HCT116 (cell line): Measurements from ENCODE around the gene STAT6.

Experiments used
- EZH2 ChIP-seq: fragments of 200-600 bp; sonication (generic); IDR thresholded peaks from 2 replicates; pipeline ENCODE4 v1.6.1; 2017; ENCODE audit warnings: antibody characterized with exemption, mixed run types
- FOSL1 ChIP-seq: IDR thresholded peaks from 2 replicates; pipeline ENCODE4 v1.6.1; 2012; ENCODE audit warnings: low read depth
- POLR2A ChIP-seq: IDR thresholded peaks from 2 replicates; pipeline ENCODE4 v1.7.0; 2011; ENCODE audit warnings: borderline replicate concordance; ENCODE audit not compliant: insufficient read depth, insufficient read length; ENCODE audit errors: extremely low read depth
- POLR2AphosphoS5 ChIP-seq: IDR thresholded peaks from 2 replicates; pipeline ENCODE4 v1.6.1; 2011; ENCODE audit warnings: mild to moderate bottlenecking, low read depth, low read length, moderate library complexity
- RAD21 ChIP-seq: IDR thresholded peaks from 2 replicates; pipeline ENCODE4 v1.6.1; 2012; ENCODE audit warnings: low read depth, mild to moderate bottlenecking
- TCF7L2 ChIP-seq: IDR thresholded peaks from 2 replicates; pipeline ENCODE4 v1.7.0; 2011; ENCODE audit warnings: borderline replicate concordance, inconsistent platforms; ENCODE audit not compliant: insufficient read depth, insufficient read length; ENCODE audit errors: extremely low read depth
- YY1 ChIP-seq: IDR thresholded peaks from 2 replicates; pipeline ENCODE4 v1.6.1; 2011; ENCODE audit warnings: low read length, low read depth, moderate library complexity, mild to moderate bottlenecking; ENCODE audit not compliant: insufficient replicate concordance; ENCODE audit errors: extremely low read depth
- ZFX ChIP-seq: fragments of 450-650 bp; IDR thresholded peaks from 2 replicates; pipeline ENCODE4 v1.6.1; 2017
- ZNF274 ChIP-seq: fragments of 200-500 bp; sonication (Bioruptor generic); IDR thresholded peaks from 2 replicates; pipeline ENCODE4 v1.6.1; 2014; ENCODE audit warnings: mild to moderate bottlenecking, low read depth, low read length, inconsistent platforms
- TF ChIP-seq, protein P1 (sequence below), 3 experiments: fragments of 200-600 bp in 1 of 3; sonication (generic) in 1 of 3; IDR thresholded peaks in 2 of 3; conservative IDR thresholded peaks in 1 of 3; 2 replicates each; pipeline ENCODE4 v1.5.1; 2012 to 2017; ENCODE audit warnings: low read depth in 2 of 3, low read length in 2 of 3, antibody characterized with exemption in 1 of 3, borderline replicate concordance in 1 of 3, control low read depth in 1 of 3, mild to moderate bottlenecking in 1 of 3, mixed read lengths in 1 of 3, mixed run types in 1 of 3, moderate library complexity in 1 of 3; ENCODE audit not compliant: insufficient read depth in 1 of 3
- TF ChIP-seq, protein P2 (sequence below): IDR thresholded peaks from 2 replicates; pipeline ENCODE4 v1.6.1; 2012; ENCODE audit warnings: low read depth

DNA sequence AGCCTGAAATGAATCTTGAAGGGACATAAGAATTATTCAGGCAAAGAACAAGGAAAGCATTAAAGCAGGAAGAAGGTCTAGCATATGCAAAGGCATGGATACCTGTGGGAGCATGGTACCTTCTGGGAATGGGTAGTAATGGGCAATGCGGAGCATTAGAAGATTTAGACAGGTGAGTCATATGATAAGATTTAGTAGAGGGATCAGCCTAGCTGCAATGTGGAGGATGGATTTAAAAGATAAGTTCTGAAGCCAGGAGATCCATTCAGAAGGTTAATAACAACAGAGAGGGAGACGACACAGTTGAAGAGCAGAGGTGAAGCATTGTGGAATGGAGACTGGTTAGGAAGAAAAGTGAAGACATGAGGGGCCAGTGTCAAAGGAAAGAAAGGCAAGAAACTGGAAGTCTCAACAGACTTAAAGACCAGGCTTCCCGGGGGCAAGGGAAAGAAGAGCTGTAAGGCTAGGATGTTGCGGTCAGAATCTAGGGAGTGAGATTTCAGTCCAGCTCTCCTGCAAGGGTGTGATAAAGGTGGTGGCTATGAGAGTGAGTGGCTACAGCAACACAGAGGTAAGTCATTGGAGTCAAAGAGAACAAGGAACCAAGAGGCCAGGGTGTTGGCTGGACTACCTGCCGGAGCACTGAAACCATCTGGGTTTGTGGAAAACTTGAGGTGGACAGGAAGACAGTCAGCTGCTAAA, 5.6 kb upstream of the STAT6 start:
- TF ChIP-seq, protein P1, sequence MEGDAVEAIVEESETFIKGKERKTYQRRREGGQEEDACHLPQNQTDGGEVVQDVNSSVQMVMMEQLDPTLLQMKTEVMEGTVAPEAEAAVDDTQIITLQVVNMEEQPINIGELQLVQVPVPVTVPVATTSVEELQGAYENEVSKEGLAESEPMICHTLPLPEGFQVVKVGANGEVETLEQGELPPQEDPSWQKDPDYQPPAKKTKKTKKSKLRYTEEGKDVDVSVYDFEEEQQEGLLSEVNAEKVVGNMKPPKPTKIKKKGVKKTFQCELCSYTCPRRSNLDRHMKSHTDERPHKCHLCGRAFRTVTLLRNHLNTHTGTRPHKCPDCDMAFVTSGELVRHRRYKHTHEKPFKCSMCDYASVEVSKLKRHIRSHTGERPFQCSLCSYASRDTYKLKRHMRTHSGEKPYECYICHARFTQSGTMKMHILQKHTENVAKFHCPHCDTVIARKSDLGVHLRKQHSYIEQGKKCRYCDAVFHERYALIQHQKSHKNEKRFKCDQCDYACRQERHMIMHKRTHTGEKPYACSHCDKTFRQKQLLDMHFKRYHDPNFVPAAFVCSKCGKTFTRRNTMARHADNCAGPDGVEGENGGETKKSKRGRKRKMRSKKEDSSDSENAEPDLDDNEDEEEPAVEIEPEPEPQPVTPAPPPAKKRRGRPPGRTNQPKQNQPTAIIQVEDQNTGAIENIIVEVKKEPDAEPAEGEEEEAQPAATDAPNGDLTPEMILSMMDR (IDR thresholded peaks at IDR 0.05 in 2 of 3, conservative IDR thresholded peaks at IDR 0.05 in 1 of 3; ENCODE audit: borderline replicate concordance in 1 of 3, insufficient read depth in 1 of 3, low read depth in 2 of 3, low read length in 2 of 3) = no peak
- TF ChIP-seq TCF7L2 (no peak), RAD21 (no peak), POLR2AphosphoS5 (no peak), FOSL1 (no peak), ZFX (no peak), POLR2A (no peak), EZH2 (no peak), YY1 (no peak), ZNF274 (no peak)
- TF ChIP-seq, protein P2, sequence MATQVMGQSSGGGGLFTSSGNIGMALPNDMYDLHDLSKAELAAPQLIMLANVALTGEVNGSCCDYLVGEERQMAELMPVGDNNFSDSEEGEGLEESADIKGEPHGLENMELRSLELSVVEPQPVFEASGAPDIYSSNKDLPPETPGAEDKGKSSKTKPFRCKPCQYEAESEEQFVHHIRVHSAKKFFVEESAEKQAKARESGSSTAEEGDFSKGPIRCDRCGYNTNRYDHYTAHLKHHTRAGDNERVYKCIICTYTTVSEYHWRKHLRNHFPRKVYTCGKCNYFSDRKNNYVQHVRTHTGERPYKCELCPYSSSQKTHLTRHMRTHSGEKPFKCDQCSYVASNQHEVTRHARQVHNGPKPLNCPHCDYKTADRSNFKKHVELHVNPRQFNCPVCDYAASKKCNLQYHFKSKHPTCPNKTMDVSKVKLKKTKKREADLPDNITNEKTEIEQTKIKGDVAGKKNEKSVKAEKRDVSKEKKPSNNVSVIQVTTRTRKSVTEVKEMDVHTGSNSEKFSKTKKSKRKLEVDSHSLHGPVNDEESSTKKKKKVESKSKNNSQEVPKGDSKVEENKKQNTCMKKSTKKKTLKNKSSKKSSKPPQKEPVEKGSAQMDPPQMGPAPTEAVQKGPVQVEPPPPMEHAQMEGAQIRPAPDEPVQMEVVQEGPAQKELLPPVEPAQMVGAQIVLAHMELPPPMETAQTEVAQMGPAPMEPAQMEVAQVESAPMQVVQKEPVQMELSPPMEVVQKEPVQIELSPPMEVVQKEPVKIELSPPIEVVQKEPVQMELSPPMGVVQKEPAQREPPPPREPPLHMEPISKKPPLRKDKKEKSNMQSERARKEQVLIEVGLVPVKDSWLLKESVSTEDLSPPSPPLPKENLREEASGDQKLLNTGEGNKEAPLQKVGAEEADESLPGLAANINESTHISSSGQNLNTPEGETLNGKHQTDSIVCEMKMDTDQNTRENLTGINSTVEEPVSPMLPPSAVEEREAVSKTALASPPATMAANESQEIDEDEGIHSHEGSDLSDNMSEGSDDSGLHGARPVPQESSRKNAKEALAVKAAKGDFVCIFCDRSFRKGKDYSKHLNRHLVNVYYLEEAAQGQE = no peak
